GM21717 (cell line): ENCODE measurements around the gene CCM2L.
"Not testable (repeated sequence)": the region's sequence is repeated elsewhere in the genome, so short reads cannot be mapped to it uniquely, and the experiment has no call there.

Source experiments
- ATAC-seq: cut with Tn5 transposase; IDR thresholded peaks from one replicate; pipeline ENCODE4 v1.9.1; 2021; ENCODE audit warnings: mild to moderate bottlenecking, moderate library complexity; ENCODE audit not compliant: unreplicated experiment

The CCM2L gene

GRCh38 chr20:32027643-32028042 lies 17.4 kb downstream of the CCM2L start:
- no peak for ATAC-seq

- no peak for ATAC-seq
Observed at GRCh38 chr20:32028647-32029372, 18.6 kb downstream of the CCM2L start.

GRCh38 chr20:32029561-32029960 lies 19.3 kb downstream of the CCM2L start:
- no peak for ATAC-seq

- no peak for ATAC-seq
Observed at GRCh38 chr20:32031007-32031958, 21.0 kb downstream of the CCM2L start.

GRCh38 chr20:32033316-32033715 lies 23.1 kb downstream of the CCM2L start:
- no peak for ATAC-seq

- not testable (repeated sequence) for ATAC-seq
Observed at GRCh38 chr20:32033721-32034120, 23.5 kb downstream of the CCM2L start.

- no peak for ATAC-seq
Observed at GRCh38 chr20:32034581-32035425, 24.6 kb downstream of the CCM2L start.

GRCh38 chr20:32035426-32035779 lies 25.2 kb downstream of the CCM2L start:
- ATAC-seq: no peak

- ATAC-seq: no peak
Observed at GRCh38 chr20:32036252-32036651, 26.0 kb downstream of the CCM2L start.

GRCh38 chr20:32036716-32037485 lies 26.7 kb downstream of the CCM2L start:
- no peak for ATAC-seq

GRCh38 chr20:32037929-32038328 lies 27.7 kb downstream of the CCM2L start:
- ATAC-seq: no peak

- ATAC-seq: no peak
Observed at GRCh38 chr20:32040142-32040953, 30.1 kb downstream of the CCM2L start.

- no peak for ATAC-seq
Observed at GRCh38 chr20:32045999-32046398, 35.8 kb downstream of the CCM2L start.

- no peak for ATAC-seq
Observed at GRCh38 chr20:32050324-32050841, 40.1 kb downstream of the CCM2L start.

- no peak for ATAC-seq
Observed at GRCh38 chr20:32050851-32051556, 40.8 kb downstream of the CCM2L start.

- ATAC-seq: no peak
Observed at GRCh38 chr20:32051720-32052089, 41.5 kb downstream of the CCM2L start.

- ATAC-seq: no peak
Observed at GRCh38 chr20:32052090-32052777, 42.0 kb downstream of the CCM2L start, which contains the start of gene HCK. HCK (plus strand) TSS chr20:32052242.

- ATAC-seq: no peak
Observed at GRCh38 chr20:32052778-32053362, 42.6 kb downstream of the CCM2L start.
